ENCODE results near the gene CELF4. TPM values are rescaled to one million over a fixed set of nuclear protein-coding genes. Genes with fewer than 3 reads are reported as not detected.

Gene CELF4
- total and polyA plus RNA-seq, 2 donors = 0.79 TPM

DNA sequence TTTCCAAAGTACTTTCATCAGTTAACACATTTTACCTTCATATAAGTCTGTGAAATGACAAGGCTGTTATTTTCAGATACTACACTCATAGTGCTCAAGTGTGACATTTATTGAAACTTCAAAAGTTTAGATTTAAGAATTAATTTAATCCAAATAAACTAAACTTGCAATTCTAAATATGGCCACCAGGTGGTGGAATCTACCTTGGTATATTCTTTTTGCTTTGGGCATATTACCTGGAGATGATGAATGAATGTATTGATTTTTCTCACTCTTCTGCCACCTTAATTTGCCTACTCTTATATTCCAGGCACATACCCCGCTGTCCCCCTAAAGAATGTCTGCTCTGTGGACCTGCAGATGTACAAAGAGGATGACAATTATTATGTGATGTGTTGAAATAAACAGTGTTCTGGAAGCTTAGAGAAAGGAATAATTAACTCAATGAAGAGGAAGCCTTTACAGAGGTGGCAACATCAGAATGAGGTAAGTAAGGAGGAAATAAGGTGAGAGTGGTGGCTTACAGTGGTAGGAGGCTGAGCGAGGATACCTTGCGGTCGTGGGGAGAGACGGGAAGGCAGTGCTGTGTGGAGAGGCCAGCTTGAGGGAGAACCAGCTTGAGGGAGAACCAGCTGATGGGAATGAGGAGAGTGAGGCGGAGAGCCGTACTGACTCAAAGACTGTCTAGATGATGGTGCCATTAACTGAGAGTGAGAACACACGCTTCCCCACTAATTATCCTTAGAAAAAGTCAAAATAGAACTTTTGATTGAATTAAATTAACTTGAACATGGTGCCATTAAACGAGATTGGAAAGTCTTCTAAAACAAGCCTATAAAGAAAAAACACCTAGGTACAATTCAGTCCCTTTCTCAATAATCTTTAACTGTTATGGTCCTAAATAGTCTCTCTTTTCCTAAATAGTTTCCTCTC is 179.5 kb downstream of the CELF4 start:
- no peak overlapping the region for H3K27ac ChIP-seq (ENCODE audit: low read depth)
- H3K4me1 ChIP-seq (ENCODE audit: insufficient read depth) = no peaks in the 10 kb centered on the region
- DNase-seq (ENCODE audit: extremely low spot score) = no peak
- 83% methylated on average over 9 of the region's 9 CpGs for WGBS
- H3K4me3 ChIP-seq (ENCODE audit: low read depth, low read length) = no peak overlapping the region
- no peaks in the 10 kb centered on the region for H3K36me3 ChIP-seq (ENCODE audit: insufficient read depth)

DNA sequence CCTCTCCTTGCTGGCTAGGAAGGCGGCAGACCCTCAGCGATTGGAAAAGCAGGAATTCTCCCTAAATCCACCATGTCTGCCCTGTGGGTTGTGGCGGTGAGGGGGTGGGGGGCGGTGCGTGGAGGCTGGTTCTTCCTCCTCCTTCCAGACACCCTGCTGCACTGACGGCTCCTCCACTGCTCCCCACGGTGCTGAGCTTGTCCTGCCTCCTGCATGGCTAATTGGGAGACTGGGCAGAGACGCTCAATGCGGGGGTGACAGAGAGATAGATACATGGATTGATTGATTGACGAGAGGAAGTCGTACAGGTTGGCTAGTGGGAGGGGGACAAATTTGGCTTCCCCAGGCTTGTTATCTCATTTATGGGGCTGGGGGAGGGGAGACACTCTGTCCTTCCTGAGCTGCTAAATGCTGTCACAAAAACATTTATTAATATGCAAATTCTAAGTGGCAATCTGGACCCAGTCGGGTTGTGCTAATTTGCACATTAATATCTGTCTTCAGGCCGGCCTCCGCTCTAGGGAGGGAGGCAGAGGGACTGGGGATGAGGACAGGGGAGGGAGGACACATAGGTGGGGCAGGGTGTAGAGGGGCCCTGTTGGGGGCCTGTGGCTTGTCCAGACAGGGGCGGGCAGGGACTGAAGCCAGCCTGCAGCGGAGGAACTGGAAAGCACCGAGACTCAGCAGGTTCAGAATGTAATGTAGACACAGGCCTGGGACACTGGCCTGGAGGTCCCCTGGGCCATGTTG is 181.6 kb downstream of the CELF4 start:
- no peak overlapping the region for H3K27ac ChIP-seq (ENCODE audit: low read depth)
- no peaks in the 10 kb centered on the region for H3K36me3 ChIP-seq (ENCODE audit: insufficient read depth)
- DNase-seq (ENCODE audit: extremely low spot score) = no peak
- H3K4me1 ChIP-seq (ENCODE audit: insufficient read depth) = no peaks in the 10 kb centered on the region
- whole genome bisulfite sequencing = 48% methylated on average over 17 of the region's 17 CpGs
- no peak overlapping the region for H3K4me3 ChIP-seq (ENCODE audit: low read depth, low read length)

DNA sequence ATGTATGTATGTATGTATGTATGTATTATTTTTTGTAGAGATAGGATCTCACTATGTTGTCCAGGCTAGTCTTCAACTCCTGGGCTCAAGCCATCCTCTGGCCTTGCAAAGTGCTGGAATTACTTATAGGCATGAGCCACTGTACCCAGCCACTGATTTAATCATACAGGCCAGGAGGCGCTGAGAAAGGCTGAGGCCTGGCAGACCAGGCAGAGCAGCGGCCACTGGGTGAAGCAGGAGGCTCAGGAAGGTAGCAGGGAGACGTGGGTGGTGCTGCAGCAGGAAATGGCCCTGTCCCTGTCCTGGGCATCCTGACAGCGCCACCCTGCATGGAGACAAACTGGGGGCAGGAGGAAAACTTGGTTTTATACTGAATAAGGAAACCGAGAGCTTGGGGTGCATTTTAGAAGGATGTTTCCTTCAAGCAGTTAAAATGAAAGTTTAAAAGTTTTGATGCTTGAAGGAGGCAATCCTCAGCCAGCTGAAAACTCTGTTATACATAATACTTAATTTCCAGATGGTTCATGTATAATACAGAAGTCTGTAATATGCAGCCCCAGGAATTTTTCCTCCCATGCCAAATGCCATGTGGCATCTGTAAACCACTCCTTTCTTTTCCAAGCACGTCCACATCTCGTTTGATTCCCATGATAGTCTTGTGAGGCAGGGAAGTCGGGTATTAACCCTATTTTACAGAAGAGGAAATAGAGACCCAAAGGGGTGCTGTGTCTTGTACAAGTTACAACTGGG is 182.4 kb downstream of the CELF4 start:
- DNase-seq (ENCODE audit: extremely low spot score) = no peak
- 47% methylated on average over 8 of the region's 8 CpGs for WGBS
- Histone ChIP-seq H3K4me1 (ENCODE audit: insufficient read depth) (no peaks in the 10 kb centered on the region), H3K4me3 (ENCODE audit: low read depth, low read length) (no peak overlapping the region), H3K36me3 (ENCODE audit: insufficient read depth) (no peaks in the 10 kb centered on the region), H3K27ac (ENCODE audit: low read depth) (no peak overlapping the region)

DNA sequence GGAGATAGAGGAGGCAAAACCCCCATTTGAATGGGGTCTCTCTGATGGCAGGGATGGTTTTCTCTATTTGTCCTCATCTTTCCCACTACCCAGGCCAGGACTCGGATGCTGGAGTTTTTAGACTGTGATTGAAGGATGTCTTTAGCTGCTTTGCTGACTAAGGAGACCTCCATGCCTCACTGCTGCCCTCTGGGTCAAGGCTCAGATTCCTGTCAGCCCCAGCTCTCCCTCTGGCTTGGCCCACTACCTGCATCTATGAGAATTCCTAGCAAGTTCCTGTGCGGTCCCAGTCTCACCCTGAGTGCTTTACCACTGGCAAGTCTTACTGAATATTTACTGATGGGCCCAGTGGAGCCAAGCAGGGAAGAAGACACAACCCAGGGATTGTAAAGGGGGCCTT is 184.0 kb downstream of the CELF4 start:
- no peak for DNase-seq (ENCODE audit: extremely low spot score)

DNA sequence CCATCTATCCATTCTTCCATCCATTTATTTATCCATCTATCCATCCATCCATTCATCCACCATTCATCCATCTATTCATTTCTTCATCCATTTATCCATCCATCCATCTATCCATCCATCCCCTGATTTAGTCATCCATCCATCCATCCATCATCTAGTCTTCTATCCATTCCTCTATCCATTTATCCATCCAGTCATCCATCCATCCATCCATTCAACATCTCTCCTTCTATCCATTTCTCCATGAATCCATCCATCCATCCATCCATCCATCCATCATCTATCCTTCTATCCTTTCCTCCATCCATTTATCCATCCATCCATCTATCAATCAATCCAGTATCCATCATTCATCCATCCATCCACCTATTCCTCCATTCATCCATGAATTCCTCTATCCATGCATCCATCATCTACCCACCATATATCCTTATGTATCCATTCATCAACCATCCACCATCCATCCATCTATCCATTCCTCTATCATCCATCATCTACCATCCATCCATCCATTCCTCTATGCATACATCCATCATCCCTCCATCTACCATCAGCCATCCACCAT is 185.0 kb downstream of the CELF4 start:
- DNase-seq (ENCODE audit: extremely low spot score) = no peak
- no peak overlapping the region for H3K4me3 ChIP-seq (ENCODE audit: low read depth, low read length)
- no peaks in the 10 kb centered on the region for H3K36me3 ChIP-seq (ENCODE audit: insufficient read depth)
- H3K27ac ChIP-seq (ENCODE audit: low read depth) = no peak overlapping the region
- H3K4me1 ChIP-seq (ENCODE audit: insufficient read depth) = no peaks in the 10 kb centered on the region

More for the DNA sequence above, 184.0 kb downstream of the CELF4 start:
- Histone ChIP-seq H3K4me1 (ENCODE audit: insufficient read depth) (no peaks in the 10 kb centered on the region), H3K36me3 (ENCODE audit: insufficient read depth) (no peaks in the 10 kb centered on the region), H3K4me3 (ENCODE audit: low read depth, low read length) (no peak overlapping the region), H3K27ac (ENCODE audit: low read depth) (no peak overlapping the region)
- 87% methylated on average over 2 of the region's 2 CpGs for WGBS

DNA sequence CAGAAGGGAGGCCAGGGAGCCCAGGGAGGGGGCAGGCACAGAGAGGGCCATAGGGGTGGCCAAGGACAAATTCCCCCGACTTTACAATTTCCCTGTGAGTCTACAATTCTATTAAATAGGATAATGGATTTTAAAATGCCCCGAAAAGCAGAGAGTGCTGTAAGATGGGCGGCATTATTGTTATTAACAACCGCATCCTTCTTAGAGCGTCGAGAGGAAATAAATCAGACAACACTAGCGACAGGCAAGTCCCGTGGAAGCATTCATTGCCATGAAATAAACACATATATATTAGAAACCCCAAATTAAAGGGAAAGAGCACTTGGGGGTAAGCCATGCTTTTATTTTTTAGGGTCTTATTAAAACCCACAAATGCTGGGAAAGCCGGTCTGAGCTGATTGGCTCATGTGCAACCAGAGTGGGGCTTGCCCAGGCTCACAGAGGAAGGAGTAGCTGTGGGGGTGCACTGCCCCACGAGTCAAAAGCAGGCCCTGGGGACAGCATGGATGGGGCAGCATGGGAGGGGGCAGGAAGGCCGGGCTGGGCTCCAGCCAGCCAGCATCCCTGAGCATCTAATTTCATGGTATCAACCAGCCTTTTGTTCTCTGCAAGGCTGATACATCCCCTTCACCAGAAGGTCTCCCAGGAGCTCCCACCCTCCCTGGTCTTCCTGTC is 187.1 kb downstream of the CELF4 start:
- no peaks in the 10 kb centered on the region for H3K4me1 ChIP-seq (ENCODE audit: insufficient read depth)
- no peak overlapping the region for H3K27ac ChIP-seq (ENCODE audit: low read depth)
- 63% methylated on average over 11 of the region's 11 CpGs for WGBS
- H3K4me3 ChIP-seq (ENCODE audit: low read depth, low read length) = no peak overlapping the region
- no peaks in the 10 kb centered on the region for H3K36me3 ChIP-seq (ENCODE audit: insufficient read depth)
- DNase-seq (ENCODE audit: extremely low spot score) = no peak

DNA sequence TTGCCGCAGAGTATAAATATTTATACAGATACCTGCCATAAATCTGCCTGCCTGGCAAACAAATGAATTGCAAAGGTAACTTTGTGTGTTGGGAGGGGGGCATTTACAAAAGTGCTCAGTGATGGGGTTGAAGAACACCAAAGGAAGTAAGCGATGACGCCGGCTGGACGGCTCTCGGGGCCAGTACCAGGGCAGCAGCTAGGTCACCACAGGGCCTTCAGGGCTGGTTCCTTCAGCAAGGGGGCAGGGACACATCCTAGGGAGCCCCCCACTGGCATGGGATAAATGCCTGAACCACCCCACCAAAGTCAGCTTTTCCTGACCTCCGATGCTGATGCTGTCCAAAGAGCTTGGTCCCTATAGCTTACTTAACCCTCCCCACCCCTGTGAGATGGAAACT is 190.4 kb downstream of the CELF4 start:
- WGBS = 74% methylated on average over 7 of the region's 7 CpGs
- Histone ChIP-seq H3K27ac (ENCODE audit: low read depth) (no peak overlapping the region), H3K4me3 (ENCODE audit: low read depth, low read length) (no peak overlapping the region), H3K36me3 (ENCODE audit: insufficient read depth) (no peaks in the 10 kb centered on the region), H3K4me1 (ENCODE audit: insufficient read depth) (no peaks in the 10 kb centered on the region)
- no peak for DNase-seq (ENCODE audit: extremely low spot score)

DNA sequence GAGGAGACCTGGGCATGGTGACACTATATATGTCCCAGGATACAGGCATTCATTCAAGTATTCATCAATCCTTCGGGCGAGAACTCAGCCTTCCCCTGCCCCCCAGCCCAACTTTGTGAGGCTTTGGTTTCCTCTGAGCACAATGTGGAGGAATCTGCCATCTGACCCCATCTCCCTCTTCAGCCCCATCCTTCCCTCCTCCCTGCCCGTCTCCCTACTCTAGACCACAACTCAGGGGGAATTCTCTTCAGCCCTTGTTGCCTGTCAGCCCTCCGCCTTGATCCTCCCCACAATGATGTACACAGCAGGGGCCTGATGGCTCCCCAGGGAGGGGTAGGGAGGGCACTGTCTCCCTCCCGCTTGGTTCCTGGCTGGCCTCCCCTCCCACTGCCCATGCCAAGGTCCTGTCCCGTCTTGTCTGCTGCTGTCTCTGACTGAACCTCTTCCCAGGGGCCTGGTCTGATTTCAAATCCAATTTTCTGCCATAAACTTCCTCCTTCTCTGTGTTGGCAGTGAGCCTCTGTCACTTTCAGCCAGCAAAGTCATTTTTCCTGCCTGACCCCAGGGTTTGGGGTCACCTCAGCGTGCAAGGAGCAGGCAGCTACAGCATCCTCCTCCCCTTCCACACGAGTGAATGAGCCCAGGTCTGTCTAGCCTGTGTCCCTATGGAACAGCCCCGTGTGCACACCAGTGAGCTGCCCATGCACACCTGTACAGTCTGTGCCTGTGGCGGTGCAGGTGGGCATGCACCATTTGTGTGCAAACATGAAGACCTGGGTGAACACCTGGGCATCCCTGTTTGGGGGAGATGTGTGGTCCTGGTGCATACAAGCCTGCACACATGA is 197.3 kb downstream of the CELF4 start:
- H3K36me3 ChIP-seq (ENCODE audit: insufficient read depth) = no peaks in the 10 kb centered on the region
- 47% methylated on average over 10 of the region's 10 CpGs for WGBS
- no peak for DNase-seq (ENCODE audit: extremely low spot score)
- H3K4me1 ChIP-seq (ENCODE audit: insufficient read depth) = no peaks in the 10 kb centered on the region
- no peak overlapping the region for H3K4me3 ChIP-seq (ENCODE audit: low read depth, low read length)
- H3K27ac ChIP-seq (ENCODE audit: low read depth) = no peak overlapping the region

DNA sequence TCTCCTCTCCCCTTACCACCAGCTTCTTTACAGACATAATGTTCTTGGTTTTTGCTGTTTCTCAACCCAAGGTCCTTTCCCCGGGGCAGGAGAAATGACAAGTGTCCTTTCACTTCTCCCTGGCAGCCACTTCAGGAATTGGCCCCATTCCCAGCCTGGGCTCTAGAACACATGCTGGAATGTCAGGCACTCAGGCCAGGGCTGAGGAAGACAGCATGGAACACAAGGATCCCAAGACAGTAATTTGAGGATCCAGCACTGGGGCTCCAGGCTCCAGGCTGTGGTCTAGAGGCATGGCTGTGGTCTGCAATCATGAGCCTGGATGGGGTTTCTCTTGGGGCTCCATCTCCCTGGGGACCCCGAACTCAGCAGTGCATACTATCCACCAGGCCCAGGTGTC is 201.4 kb downstream of the CELF4 start:
- 88% methylated on average over 2 of the region's 2 CpGs for WGBS
- H3K27ac ChIP-seq (ENCODE audit: low read depth) = no peak overlapping the region
- no peak for DNase-seq (ENCODE audit: extremely low spot score)
- no peaks in the 10 kb centered on the region for H3K4me1 ChIP-seq (ENCODE audit: insufficient read depth)
- no peaks in the 10 kb centered on the region for H3K36me3 ChIP-seq (ENCODE audit: insufficient read depth)
- H3K4me3 ChIP-seq (ENCODE audit: low read depth, low read length) = no peak overlapping the region

DNA sequence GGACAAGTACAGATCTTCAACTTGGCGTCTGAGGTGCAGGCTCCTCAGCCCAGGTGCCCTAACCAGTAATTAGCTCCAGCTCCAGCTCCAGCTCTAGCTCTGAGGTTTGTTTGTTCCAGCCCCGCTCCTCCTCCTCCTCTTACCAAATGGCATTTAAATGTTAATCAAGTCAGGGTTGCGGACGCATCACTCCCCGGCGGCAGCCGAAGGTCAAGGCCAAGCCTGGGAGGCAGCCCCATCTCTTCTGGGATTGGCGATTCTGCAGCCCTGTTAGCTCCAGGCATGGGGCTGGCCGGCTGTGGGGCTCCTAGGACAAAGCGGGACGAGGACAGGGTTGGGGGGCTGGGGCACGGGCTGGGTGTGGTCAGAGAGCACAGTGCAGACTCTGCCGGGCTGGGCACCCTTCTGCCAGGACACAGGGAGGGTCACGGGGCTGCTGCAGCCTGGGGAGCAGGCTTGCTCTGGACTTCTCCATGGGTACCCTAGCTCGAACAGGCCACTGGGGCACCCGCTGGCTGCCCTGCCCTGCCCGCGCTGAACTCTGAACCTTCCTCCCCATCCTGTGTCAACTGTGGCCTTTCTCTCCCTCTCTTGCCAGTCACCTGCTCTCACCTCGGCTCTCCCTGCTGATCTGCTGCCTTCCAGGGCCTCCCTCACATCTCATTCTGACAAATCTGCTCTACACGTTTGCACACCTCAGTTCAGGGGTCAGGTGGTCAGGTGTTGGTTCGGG is 203.3 kb downstream of the CELF4 start:
- WGBS = 27% methylated on average over 21 of the region's 21 CpGs
- Histone ChIP-seq H3K27ac (ENCODE audit: low read depth) (no peak overlapping the region), H3K4me3 (ENCODE audit: low read depth, low read length) (no peak overlapping the region), H3K36me3 (ENCODE audit: insufficient read depth) (no peaks in the 10 kb centered on the region), H3K4me1 (ENCODE audit: insufficient read depth) (no peaks in the 10 kb centered on the region)
- DNase-seq (ENCODE audit: extremely low spot score) = no peak

DNA sequence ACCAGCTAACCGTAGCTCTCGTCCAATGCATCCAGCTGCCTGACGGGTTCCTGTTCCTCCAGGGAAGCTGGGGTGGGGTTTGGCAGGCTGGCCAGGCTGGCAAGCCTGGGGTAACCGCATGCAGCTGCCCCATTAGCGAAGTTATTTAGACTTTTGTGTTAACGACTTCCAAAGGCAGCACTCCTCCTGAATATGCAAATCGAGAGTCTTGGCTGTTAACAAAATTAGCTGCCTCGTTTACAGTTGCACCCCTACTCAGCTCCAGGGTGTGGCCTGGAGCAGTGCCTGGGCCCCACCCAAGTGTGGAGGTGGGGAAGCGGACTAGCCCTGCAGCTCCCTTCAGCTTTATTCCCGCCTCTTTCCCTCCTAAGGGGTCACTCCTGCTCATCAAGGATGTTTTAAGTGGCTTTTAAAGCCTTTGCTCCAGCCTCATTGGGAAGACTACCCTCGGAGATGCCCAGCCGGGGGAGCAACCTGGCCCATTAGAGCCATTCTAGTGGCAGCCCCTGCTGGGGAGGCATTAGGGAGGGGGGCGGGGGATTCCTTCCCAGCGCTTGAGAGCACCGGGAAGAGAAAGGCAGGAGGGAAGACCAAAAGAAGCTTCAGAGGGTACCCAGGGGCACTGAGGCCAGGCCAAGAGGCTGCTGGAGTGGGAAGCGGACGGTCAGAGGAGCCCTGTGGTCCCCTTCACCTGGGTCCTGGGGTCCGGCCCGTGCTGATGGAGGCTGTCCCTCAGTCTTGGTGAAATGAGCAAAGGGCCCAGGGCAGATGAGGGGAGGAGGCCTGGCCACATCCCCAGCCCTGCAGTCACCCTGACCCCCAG is 204.1 kb downstream of the CELF4 start:
- Histone ChIP-seq H3K4me1 (ENCODE audit: insufficient read depth) (no peaks in the 10 kb centered on the region), H3K27ac (ENCODE audit: low read depth) (no peak overlapping the region), H3K4me3 (ENCODE audit: low read depth, low read length) (no peak overlapping the region), H3K36me3 (ENCODE audit: insufficient read depth) (no peaks in the 10 kb centered on the region)
- no peak for DNase-seq (ENCODE audit: extremely low spot score)
- WGBS = 36% methylated on average over 19 of the region's 19 CpGs

All from urinary bladder (tissue), 4 donors.